GM08714 (cell line): ENCODE results near the gene HSPB1.
"Not testable (repeated sequence)": the region's sequence is repeated elsewhere in the genome, so short reads cannot be mapped to it uniquely, and the experiment has no call there.

Experiments
- H3K4me3 ChIP-seq: fragments of 200-500 bp; sonication (Bioruptor generic); 2 replicates; pipeline ENCODE4 v1.5.1; 2014; ENCODE audit warnings: mild to moderate bottlenecking, low read length, inconsistent platforms
- ZNF274 ChIP-seq: IDR thresholded peaks from 2 replicates; pipeline ENCODE4 v1.6.1; 2012; ENCODE audit warnings: mild to moderate bottlenecking, low read depth, low read length

HSPB1 gene

GRCh38 chr7:76291351-76292212 lies 10.9 kb upstream of the HSPB1 start:
- TF ChIP-seq ZNF274, result no peak
- no peak overlapping the region for H3K4me3 ChIP-seq

GRCh38 chr7:76292213-76292573 lies 10.3 kb upstream of the HSPB1 start:
- H3K4me3 ChIP-seq, result no peak overlapping the region
- no peak for TF ChIP-seq ZNF274

GRCh38 chr7:76292911-76293310 lies 9.6 kb upstream of the HSPB1 start:
- H3K4me3 ChIP-seq, result not testable (repeated sequence)

- TF ChIP-seq ZNF274, result no peak
These were observed 9.0 kb upstream of the HSPB1 start for GRCh38 chr7:76293407-76293901.

GRCh38 chr7:76294344-76295024 lies 8.0 kb upstream of the HSPB1 start:
- H3K4me3 ChIP-seq, result no peak overlapping the region
- no peak for TF ChIP-seq ZNF274

More at GRCh38 chr7:76293407-76293901, 9.0 kb upstream of the HSPB1 start:
- H3K4me3 ChIP-seq, result no peak overlapping the region

GRCh38 chr7:76296743-76297740 lies 5.4 kb upstream of the HSPB1 start:
- no peak overlapping the region for H3K4me3 ChIP-seq
- TF ChIP-seq ZNF274, result no peak

GRCh38 chr7:76300166-76300731 lies 2.2 kb upstream of the HSPB1 start:
- no peak for TF ChIP-seq ZNF274
- H3K4me3 ChIP-seq, result no peak overlapping the region

- no peak for TF ChIP-seq ZNF274
- H3K4me3 ChIP-seq, result no peak overlapping the region
These were observed 1.5 kb upstream of the HSPB1 start for GRCh38 chr7:76301000-76301399.

GRCh38 chr7:76303202-76304147 lies 1.0 kb downstream of the HSPB1 start:
- no peak for TF ChIP-seq ZNF274
- peak overlapping the region; percentile 75 for H3K4me3 ChIP-seq

- no peak overlapping the region for H3K4me3 ChIP-seq
- TF ChIP-seq ZNF274, result no peak
These were observed 2.5 kb downstream of the HSPB1 start for GRCh38 chr7:76304888-76305375.

GRCh38 chr7:76308874-76309273 lies 6.4 kb downstream of the HSPB1 start:
- H3K4me3 ChIP-seq, result not testable (repeated sequence)

GRCh38 chr7:76309341-76310101 lies 7.0 kb downstream of the HSPB1 start:
- not testable (repeated sequence) for H3K4me3 ChIP-seq
